Gastroesophageal sphincter (tissue), 3 donors: ENCODE measurements around the gene ARL11.

Experiments used
- CTCF ChIP-seq, 4 experiments: fragments of 200-600 bp in 2 of 4; fragments of 450-650 bp in 2 of 4; sonication (generic) in 1 of 4; IDR thresholded peaks; one replicate each; pipeline ENCODE4 v1.5.1; 2017 to 2019; ENCODE audit warnings: antibody characterized with exemption in 4 of 4, mild to moderate bottlenecking in 2 of 4, moderate library complexity in 2 of 4
- POLR2A ChIP-seq, 2 donors: fragments of 450-650 bp; IDR thresholded peaks; one replicate each; pipeline ENCODE4 v1.6.1; 2017; ENCODE audit warnings: antibody characterized with exemption in 2 of 2, mild to moderate bottlenecking in 2 of 2, moderate library complexity in 1 of 2
- POLR2AphosphoS5 ChIP-seq: sonication (generic); formaldehyde crosslinking; IDR thresholded peaks from one replicate; pipeline ENCODE4 v1.6.1; 2017; ENCODE audit warnings: antibody characterized with exemption

GRCh38 chr13:49643035-49643646 lies 14.8 kb downstream of the ARL11 start:
- no peak for TF ChIP-seq CTCF (IDR thresholded peaks at IDR 0.05)
- TF ChIP-seq POLR2A (IDR thresholded peaks at IDR 0.05) = no peak
- no peak for TF ChIP-seq POLR2AphosphoS5
